Osteoblast (primary cell): ENCODE data around the gene PIK3R5. TPM values are rescaled to one million over a fixed set of nuclear protein-coding genes. Genes with fewer than 3 reads are reported as not detected.

Experiments used
- DNase-seq: peaks from one replicate; pipeline ENCODE4 v3.0.0; 2011; ENCODE audit warnings: low spot score, mixed read lengths; ENCODE audit not compliant: insufficient read length; ENCODE audit errors: missing footprints
- H2AFZ ChIP-seq: 2 replicates; pipeline ENCODE4 v1.6.0; 2011; ENCODE audit warnings: mild to moderate bottlenecking, low read length
- H3K27ac ChIP-seq: 2 replicates; pipeline ENCODE4 v1.5.1; 2011; ENCODE audit warnings: mild to moderate bottlenecking, low read depth, low read length, moderate library complexity
- H3K27me3 ChIP-seq: 2 replicates; pipeline ENCODE4 v1.6.0; 2012; ENCODE audit warnings: mild to moderate bottlenecking, control low read depth, inconsistent platforms, low read length, moderate library complexity; ENCODE audit not compliant: insufficient read depth
- H3K36me3 ChIP-seq: 2 replicates; pipeline ENCODE4 v1.5.1; 2011; ENCODE audit warnings: mild to moderate bottlenecking, low read length, control low read depth, moderate library complexity; ENCODE audit not compliant: insufficient read depth
- H3K4me1 ChIP-seq: 2 replicates; pipeline ENCODE4 v1.5.1; 2011; ENCODE audit warnings: mild to moderate bottlenecking, low read length, control low read depth, moderate library complexity; ENCODE audit not compliant: insufficient read depth
- H3K4me2 ChIP-seq: 2 replicates; pipeline ENCODE4 v1.6.0; 2011; ENCODE audit warnings: mild to moderate bottlenecking, low read length; ENCODE audit not compliant: insufficient read depth
- H3K4me3 ChIP-seq: fragments of 200-600 bp; sonication (generic); 3 replicates; pipeline ENCODE4 v1.5.1; 2012; ENCODE audit warnings: mild to moderate bottlenecking, low read length, inconsistent platforms; ENCODE audit not compliant: insufficient read depth
- H3K79me2 ChIP-seq: 2 replicates; pipeline ENCODE4 v1.6.0; 2012; ENCODE audit warnings: mild to moderate bottlenecking, low read length, control low read depth, inconsistent platforms; ENCODE audit not compliant: insufficient read depth
- H3K9me3 ChIP-seq: 2 replicates; pipeline ENCODE4 v1.5.1; 2011; ENCODE audit warnings: low read depth, low read length, control low read depth
- H4K20me1 ChIP-seq: 2 replicates; pipeline ENCODE4 v1.6.0; 2012; ENCODE audit warnings: mild to moderate bottlenecking, low read length, control low read depth; ENCODE audit not compliant: insufficient read depth
- total RNA-seq: library from RNA; depleted of rRNA; stranded (reverse); fragments of >200 nt; gene quantifications from 2 replicates; pipeline ENCODE4 v1.2.3, GENCODE V29; 2012
- TF ChIP-seq, protein P1 (sequence below): IDR thresholded peaks from 2 replicates; pipeline ENCODE4 v1.5.1; 2011; ENCODE audit warnings: mild to moderate bottlenecking, low read depth, low read length, moderate library complexity; ENCODE audit errors: extremely low read depth

PIK3R5 gene
- total RNA-seq, 1 donor, result 0.36 TPM

DNA sequence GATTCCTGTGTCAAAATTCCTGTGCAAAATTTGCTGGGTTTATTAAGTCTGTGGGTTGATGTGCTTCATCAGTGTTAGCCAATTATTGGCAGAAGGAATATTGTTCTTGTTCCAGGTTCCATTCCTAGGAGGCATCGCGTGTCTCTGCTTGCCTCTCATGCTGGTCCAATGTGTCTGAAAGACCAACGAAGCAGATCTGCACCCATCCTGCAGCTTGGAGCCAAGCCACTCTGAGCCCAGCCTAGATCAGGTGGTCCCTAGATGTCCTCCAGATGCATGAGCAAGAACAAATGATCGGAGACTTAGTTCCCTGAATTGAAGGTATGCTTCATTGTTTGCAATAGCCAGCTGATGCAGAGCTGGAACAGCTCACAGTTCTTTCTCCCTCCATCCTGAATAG lies 87.5 kb downstream of the PIK3R5 start:
- Histone ChIP-seq H3K36me3 (no peaks in the 10 kb centered on the region), H2AFZ (no peak overlapping the region), H3K9me3 (no peaks in the 10 kb centered on the region), H3K79me2 (no peaks in the 10 kb centered on the region), H3K4me1 (peaks cover 6% of the 10 kb centered on the region), H3K4me2 (no peak overlapping the region), H3K27me3 (peaks cover 12% of the 10 kb centered on the region), H3K27ac (no peak overlapping the region), H3K4me3 (no peak overlapping the region), H4K20me1 (no peaks in the 10 kb centered on the region)
- TF ChIP-seq, protein P1, sequence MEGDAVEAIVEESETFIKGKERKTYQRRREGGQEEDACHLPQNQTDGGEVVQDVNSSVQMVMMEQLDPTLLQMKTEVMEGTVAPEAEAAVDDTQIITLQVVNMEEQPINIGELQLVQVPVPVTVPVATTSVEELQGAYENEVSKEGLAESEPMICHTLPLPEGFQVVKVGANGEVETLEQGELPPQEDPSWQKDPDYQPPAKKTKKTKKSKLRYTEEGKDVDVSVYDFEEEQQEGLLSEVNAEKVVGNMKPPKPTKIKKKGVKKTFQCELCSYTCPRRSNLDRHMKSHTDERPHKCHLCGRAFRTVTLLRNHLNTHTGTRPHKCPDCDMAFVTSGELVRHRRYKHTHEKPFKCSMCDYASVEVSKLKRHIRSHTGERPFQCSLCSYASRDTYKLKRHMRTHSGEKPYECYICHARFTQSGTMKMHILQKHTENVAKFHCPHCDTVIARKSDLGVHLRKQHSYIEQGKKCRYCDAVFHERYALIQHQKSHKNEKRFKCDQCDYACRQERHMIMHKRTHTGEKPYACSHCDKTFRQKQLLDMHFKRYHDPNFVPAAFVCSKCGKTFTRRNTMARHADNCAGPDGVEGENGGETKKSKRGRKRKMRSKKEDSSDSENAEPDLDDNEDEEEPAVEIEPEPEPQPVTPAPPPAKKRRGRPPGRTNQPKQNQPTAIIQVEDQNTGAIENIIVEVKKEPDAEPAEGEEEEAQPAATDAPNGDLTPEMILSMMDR, result no peak
- DNase-seq, result no peak

DNA sequence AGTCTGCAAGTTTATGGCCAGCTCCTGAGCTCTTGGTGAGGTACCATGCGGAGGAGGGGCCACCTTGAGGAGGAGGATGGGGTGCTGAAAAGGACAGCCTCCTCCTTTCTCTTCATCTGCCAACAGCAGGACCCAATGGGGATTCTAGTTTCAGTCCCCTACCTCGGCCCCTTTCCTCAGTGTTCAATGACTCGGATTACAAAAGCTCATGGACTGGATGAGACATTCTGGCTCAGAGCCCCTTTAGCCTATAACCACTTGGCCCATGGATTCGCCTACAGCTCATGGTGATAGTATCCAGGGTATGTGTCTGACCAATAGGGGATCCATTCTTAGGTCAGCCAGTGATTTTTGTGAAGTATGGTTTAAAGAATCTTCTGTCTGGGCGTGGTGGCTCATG lies 89.5 kb downstream of the PIK3R5 start:
- H3K36me3 ChIP-seq, result no peaks in the 10 kb centered on the region
- no peaks in the 10 kb centered on the region for H3K9me3 ChIP-seq
- no peak overlapping the region for H2AFZ ChIP-seq
- no peak overlapping the region for H3K27ac ChIP-seq
- TF ChIP-seq, protein P1, result no peak
- H3K79me2 ChIP-seq, result no peaks in the 10 kb centered on the region
- H3K4me1 ChIP-seq, result peaks cover 6% of the 10 kb centered on the region
- no peak overlapping the region for H3K4me3 ChIP-seq
- peak; percentile 93 for DNase-seq
- H3K4me2 ChIP-seq, result no peak overlapping the region
- H3K27me3 ChIP-seq, result peaks cover 15% of the 10 kb centered on the region
- no peaks in the 10 kb centered on the region for H4K20me1 ChIP-seq

DNA sequence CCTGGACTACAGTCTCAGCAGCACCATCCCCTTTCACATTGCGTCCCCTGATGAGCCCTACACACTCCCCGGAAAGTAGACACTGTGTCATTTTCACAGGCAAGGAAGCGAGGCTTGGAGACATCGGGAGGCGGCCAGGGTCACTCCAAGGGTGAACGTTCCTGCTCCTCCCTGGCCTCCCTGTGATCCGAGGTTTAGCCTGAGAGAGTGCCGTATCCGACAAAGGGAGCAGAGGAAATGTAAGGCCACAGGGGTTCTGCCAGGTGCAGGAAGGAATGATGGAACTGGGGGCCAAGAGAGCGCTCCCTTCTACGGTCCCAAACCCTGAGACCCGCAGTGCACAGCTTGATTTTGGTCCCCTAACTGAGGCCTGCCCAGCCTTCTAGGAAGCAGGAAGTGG lies 90.1 kb downstream of the PIK3R5 start:
- Histone ChIP-seq H3K4me2 (no peak overlapping the region), H3K36me3 (no peaks in the 10 kb centered on the region), H3K4me3 (no peak overlapping the region), H3K9me3 (no peaks in the 10 kb centered on the region), H3K27me3 (peaks cover 19% of the 10 kb centered on the region), H2AFZ (no peak overlapping the region), H4K20me1 (no peaks in the 10 kb centered on the region), H3K79me2 (no peaks in the 10 kb centered on the region), H3K4me1 (peaks cover 6% of the 10 kb centered on the region), H3K27ac (no peak overlapping the region)
- no peak for DNase-seq
- TF ChIP-seq, protein P1, result no peak

DNA sequence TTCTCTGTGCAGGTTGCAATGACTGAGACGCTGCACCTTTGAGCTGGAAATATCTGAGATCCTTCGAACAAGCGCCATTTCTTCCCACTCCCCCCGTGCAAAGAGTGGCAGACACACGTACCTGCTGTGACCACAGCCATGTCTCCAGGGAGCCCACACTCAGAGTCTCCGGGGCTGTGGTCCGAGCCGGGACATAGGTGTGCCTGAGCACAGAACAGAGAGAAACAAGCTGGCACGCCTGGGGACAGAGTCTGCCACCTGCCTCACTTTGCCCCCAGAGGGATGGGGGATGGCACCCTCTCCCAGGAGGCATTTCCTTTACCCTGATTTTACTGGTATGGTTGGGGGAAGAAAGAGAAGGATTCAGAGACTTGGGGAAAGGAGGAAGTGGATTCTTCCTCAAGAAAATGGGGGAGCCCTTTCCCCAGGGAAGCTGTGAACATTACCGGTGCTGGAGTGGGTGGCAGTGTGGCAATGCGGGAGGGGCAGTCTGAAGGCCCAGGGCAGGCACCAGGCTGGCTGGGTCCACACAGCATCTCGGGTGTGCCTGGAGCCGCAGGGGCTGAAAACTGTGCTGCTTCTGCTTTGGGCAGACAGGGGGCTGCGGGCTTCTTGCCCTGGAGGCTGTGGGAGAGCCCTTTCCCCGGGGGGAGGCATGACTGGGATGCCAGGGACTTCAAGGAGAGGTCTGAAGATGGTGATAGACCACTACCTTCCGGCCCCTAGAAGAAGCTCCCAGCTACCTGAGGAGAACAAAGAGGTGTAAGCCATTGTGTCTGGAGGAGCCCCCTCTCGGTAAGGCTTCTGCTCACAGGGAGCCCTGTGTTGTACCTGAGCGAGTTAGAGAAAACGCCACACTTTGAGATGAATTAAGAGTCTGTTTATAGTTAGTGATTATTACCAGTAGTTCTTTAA lies 91.4 kb downstream of the PIK3R5 start:
- H3K36me3 ChIP-seq, result no peaks in the 10 kb centered on the region
- no peak overlapping the region for H2AFZ ChIP-seq
- no peak overlapping the region for H3K27ac ChIP-seq
- DNase-seq, result no peak
- TF ChIP-seq, protein P1, result no peak
- H3K27me3 ChIP-seq, result peaks cover 25% of the 10 kb centered on the region
- H3K4me3 ChIP-seq, result no peak overlapping the region
- no peaks in the 10 kb centered on the region for H4K20me1 ChIP-seq
- peak overlapping the region; percentile 18 for H3K4me2 ChIP-seq
- no peaks in the 10 kb centered on the region for H3K9me3 ChIP-seq
- peaks cover 6% of the 10 kb centered on the region for H3K4me1 ChIP-seq
- H3K79me2 ChIP-seq, result no peaks in the 10 kb centered on the region
